Neural cell (in vitro differentiated cells): ENCODE measurements around the gene FAM219A. TPM values are rescaled to one million over a fixed set of nuclear protein-coding genes. Genes with fewer than 3 reads are reported as not detected.

Source experiments
- H2AFZ ChIP-seq: fragments of 200-600, 300-800 bp; sonication (generic), shearing (Covaris generic); 2 replicates; pipeline ENCODE4 v1.6.0; 2014; ENCODE audit warnings: low read depth, mild to moderate bottlenecking, antibody characterized with exemption, low read length, moderate library complexity
- H3F3A ChIP-seq: fragments of 200-600 bp; shearing (Covaris generic); 2 replicates; pipeline ENCODE4 v1.6.1; 2016; ENCODE audit warnings: mild to moderate bottlenecking, moderate library complexity, mixed read lengths, antibody characterized with exemption, low read length; ENCODE audit not compliant: insufficient read depth, poor library complexity, severe bottlenecking
- H3K27ac ChIP-seq: fragments of 200-600, 300-800 bp; sonication (generic), shearing (Covaris generic); 2 replicates; pipeline ENCODE4 v1.5.1; 2014; ENCODE audit warnings: mild to moderate bottlenecking, low read length, moderate library complexity
- H3K27me3 ChIP-seq: fragments of 300-800, 200-600 bp; sonication (generic), shearing (Covaris generic); 2 replicates; pipeline ENCODE4 v1.6.0; 2014; ENCODE audit warnings: mild to moderate bottlenecking, low read depth, low read length, moderate library complexity; ENCODE audit not compliant: insufficient read depth
- H3K36me3 ChIP-seq: fragments of 300-800, 200-600 bp; sonication (generic), shearing (Covaris generic); 2 replicates; pipeline ENCODE4 v1.5.1; 2014; ENCODE audit warnings: mild to moderate bottlenecking, antibody characterized with exemption, low read length, moderate library complexity; ENCODE audit not compliant: insufficient read depth
- H3K4me2 ChIP-seq: fragments of 300-800, 200-600 bp; sonication (generic), shearing (Covaris generic); 2 replicates; pipeline ENCODE4 v1.6.0; 2014; ENCODE audit warnings: mild to moderate bottlenecking, low read length
- H3K4me3 ChIP-seq: fragments of 300-800, 200-600 bp; sonication (generic), shearing (Covaris generic); 2 replicates; pipeline ENCODE4 v1.5.1; 2014; ENCODE audit warnings: mild to moderate bottlenecking, low read length, moderate library complexity
- H3K79me2 ChIP-seq: fragments of 200-600 bp; shearing (Covaris generic); replicated peaks from 2 replicates; pipeline ENCODE4 v1.6.0; 2014; ENCODE audit warnings: mild to moderate bottlenecking, low read length, moderate library complexity; ENCODE audit not compliant: insufficient read depth
- H3K9ac ChIP-seq: fragments of 300-800, 200-600 bp; sonication (generic), shearing (Covaris generic); 2 replicates; pipeline ENCODE4 v1.6.1; 2016; ENCODE audit warnings: mild to moderate bottlenecking, low read length, mixed read lengths
- H3K9me2 ChIP-seq: fragments of 200-600 bp; shearing (Covaris generic); 2 replicates; pipeline ENCODE4 v1.6.1; 2016; ENCODE audit warnings: mild to moderate bottlenecking, low read length, mixed read lengths; ENCODE audit not compliant: insufficient read depth
- H3K9me3 ChIP-seq: fragments of 200-600, 300-800 bp; sonication (generic), shearing (Covaris generic); 2 replicates; pipeline ENCODE4 v1.6.1; 2016; ENCODE audit warnings: mild to moderate bottlenecking, mixed run types, low read length, moderate library complexity, mixed read lengths
- H4K20me1 ChIP-seq: fragments of 200-600 bp; shearing (Covaris generic); 2 replicates; pipeline ENCODE4 v1.6.1; 2016; ENCODE audit warnings: mild to moderate bottlenecking, mixed run types; ENCODE audit not compliant: insufficient read depth
- EP300 ChIP-seq: fragments of 450-650 bp; conservative IDR thresholded peaks from 2 replicates; pipeline ENCODE4 v1.6.1; 2014; ENCODE audit warnings: antibody characterized with exemption, mild to moderate bottlenecking, moderate library complexity; ENCODE audit not compliant: poor library complexity, severe bottlenecking
- EZH2 ChIP-seq: fragments of 200-600, 300-800 bp; shearing (Covaris generic), sonication (generic); IDR thresholded peaks from 2 replicates; pipeline ENCODE4 v1.6.1; 2014; ENCODE audit warnings: antibody characterized with exemption, low read length, borderline replicate concordance, mild to moderate bottlenecking; ENCODE audit not compliant: insufficient read depth, poor library complexity, severe bottlenecking
- MXI1 ChIP-seq: fragments of 450-650 bp; conservative IDR thresholded peaks from 2 replicates; pipeline ENCODE4 v1.6.1; 2014; ENCODE audit warnings: antibody characterized with exemption, mild to moderate bottlenecking; ENCODE audit not compliant: poor library complexity, severe bottlenecking
- POLR2AphosphoS5 ChIP-seq: IDR thresholded peaks from 2 replicates; pipeline ENCODE4 v1.6.1; 2012
- RAD21 ChIP-seq: fragments of 450-650 bp; conservative IDR thresholded peaks from 2 replicates; pipeline ENCODE4 v1.6.1; 2014; ENCODE audit warnings: antibody characterized with exemption, mild to moderate bottlenecking, moderate library complexity
- SMC3 ChIP-seq: fragments of 450-650 bp; conservative IDR thresholded peaks from 2 replicates; pipeline ENCODE4 v1.6.1; 2014; ENCODE audit warnings: antibody characterized with exemption, mild to moderate bottlenecking, moderate library complexity; ENCODE audit not compliant: poor library complexity
- TAF1 ChIP-seq: IDR thresholded peaks from 2 replicates; pipeline ENCODE4 v1.6.1; 2012; ENCODE audit warnings: low read depth
- polyA plus RNA-seq: library from polyadenylated mRNA; depleted of rRNA; stranded (reverse); fragments of >200 nt; gene quantifications from 2 replicates; pipeline ENCODE4 v1.2.3, GENCODE V29; 2014
- TF ChIP-seq, protein P1 (sequence below): IDR thresholded peaks from 2 replicates; pipeline ENCODE4 v1.6.1; 2012; ENCODE audit warnings: borderline replicate concordance
- TF ChIP-seq, protein P2 (sequence below): fragments of 450-650 bp; IDR thresholded peaks from 2 replicates; pipeline ENCODE4 v1.5.1; 2014; ENCODE audit warnings: antibody characterized with exemption, mild to moderate bottlenecking, moderate library complexity; ENCODE audit not compliant: poor library complexity, severe bottlenecking

FAM219A gene
- polyA plus RNA-seq, 1 donor from 2014 or later: 56.6 TPM

DNA sequence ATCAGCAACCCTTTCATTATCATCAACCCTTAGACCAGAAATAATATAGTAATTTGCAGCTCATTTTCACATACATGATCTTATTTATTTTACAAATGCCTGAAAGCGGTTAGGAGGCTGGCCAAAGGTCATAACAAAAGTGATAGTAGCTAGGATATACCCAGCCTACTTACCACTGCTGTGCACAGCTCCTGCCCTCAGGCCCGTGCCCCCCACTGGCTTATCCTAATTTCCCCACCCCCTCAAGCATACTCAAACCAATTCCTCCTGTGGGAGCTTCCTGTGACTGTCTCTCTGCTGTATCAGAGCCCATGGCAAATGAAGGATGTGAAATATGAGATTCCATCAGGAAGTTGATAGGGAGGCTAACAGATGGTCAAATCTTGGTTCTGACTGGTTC, 14.8 kb downstream of the FAM219A start:
- H3K9me2 ChIP-seq: no peaks in the 10 kb centered on the region
- H3K4me2 ChIP-seq: no peak overlapping the region
- TF ChIP-seq MXI1 (no peak), POLR2AphosphoS5 (no peak), SMC3 (no peak), RAD21 (no peak), EP300 (no peak), TAF1 (no peak), EZH2 (no peak)
- TF ChIP-seq, protein P1, sequence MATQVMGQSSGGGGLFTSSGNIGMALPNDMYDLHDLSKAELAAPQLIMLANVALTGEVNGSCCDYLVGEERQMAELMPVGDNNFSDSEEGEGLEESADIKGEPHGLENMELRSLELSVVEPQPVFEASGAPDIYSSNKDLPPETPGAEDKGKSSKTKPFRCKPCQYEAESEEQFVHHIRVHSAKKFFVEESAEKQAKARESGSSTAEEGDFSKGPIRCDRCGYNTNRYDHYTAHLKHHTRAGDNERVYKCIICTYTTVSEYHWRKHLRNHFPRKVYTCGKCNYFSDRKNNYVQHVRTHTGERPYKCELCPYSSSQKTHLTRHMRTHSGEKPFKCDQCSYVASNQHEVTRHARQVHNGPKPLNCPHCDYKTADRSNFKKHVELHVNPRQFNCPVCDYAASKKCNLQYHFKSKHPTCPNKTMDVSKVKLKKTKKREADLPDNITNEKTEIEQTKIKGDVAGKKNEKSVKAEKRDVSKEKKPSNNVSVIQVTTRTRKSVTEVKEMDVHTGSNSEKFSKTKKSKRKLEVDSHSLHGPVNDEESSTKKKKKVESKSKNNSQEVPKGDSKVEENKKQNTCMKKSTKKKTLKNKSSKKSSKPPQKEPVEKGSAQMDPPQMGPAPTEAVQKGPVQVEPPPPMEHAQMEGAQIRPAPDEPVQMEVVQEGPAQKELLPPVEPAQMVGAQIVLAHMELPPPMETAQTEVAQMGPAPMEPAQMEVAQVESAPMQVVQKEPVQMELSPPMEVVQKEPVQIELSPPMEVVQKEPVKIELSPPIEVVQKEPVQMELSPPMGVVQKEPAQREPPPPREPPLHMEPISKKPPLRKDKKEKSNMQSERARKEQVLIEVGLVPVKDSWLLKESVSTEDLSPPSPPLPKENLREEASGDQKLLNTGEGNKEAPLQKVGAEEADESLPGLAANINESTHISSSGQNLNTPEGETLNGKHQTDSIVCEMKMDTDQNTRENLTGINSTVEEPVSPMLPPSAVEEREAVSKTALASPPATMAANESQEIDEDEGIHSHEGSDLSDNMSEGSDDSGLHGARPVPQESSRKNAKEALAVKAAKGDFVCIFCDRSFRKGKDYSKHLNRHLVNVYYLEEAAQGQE: no peak
- TF ChIP-seq, protein P2, sequence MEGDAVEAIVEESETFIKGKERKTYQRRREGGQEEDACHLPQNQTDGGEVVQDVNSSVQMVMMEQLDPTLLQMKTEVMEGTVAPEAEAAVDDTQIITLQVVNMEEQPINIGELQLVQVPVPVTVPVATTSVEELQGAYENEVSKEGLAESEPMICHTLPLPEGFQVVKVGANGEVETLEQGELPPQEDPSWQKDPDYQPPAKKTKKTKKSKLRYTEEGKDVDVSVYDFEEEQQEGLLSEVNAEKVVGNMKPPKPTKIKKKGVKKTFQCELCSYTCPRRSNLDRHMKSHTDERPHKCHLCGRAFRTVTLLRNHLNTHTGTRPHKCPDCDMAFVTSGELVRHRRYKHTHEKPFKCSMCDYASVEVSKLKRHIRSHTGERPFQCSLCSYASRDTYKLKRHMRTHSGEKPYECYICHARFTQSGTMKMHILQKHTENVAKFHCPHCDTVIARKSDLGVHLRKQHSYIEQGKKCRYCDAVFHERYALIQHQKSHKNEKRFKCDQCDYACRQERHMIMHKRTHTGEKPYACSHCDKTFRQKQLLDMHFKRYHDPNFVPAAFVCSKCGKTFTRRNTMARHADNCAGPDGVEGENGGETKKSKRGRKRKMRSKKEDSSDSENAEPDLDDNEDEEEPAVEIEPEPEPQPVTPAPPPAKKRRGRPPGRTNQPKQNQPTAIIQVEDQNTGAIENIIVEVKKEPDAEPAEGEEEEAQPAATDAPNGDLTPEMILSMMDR: no peak
- H3K36me3 ChIP-seq: peaks cover 4% of the 10 kb centered on the region
- H3K27ac ChIP-seq: no peak overlapping the region
- no peak overlapping the region for H3K9ac ChIP-seq
- no peak overlapping the region for H3K4me3 ChIP-seq
- H4K20me1 ChIP-seq: no peaks in the 10 kb centered on the region
- H3F3A ChIP-seq: no peaks in the 10 kb centered on the region
- H3K9me3 ChIP-seq: no peaks in the 10 kb centered on the region
- H2AFZ ChIP-seq: no peak overlapping the region
- no peaks in the 10 kb centered on the region for H3K27me3 ChIP-seq
- H3K79me2 ChIP-seq: peaks cover 6% of the 10 kb centered on the region

DNA sequence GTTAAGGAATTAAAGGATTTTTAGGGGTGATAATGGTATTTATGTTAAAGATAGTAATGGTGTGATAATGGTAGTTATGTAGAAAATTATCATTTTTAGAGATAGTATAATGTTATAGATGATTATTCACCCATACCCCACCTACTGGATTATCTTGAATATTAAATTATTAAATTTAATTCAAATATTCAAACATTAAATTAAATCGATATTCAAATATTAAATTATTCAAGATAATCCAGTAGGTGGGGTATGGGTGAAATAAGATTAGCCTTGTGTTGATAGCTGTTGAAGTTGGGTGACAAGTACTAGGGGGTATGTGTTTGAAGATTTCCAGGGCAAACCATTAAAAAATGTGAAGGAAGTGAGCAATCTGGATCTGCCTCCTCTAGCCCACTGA, 15.6 kb downstream of the FAM219A start:
- TF ChIP-seq RAD21 (no peak), POLR2AphosphoS5 (no peak), EP300 (no peak), SMC3 (no peak), EZH2 (no peak), TAF1 (no peak)
- TF ChIP-seq, protein P1: no peak
- TF ChIP-seq, protein P2: no peak
- no peak overlapping the region for H2AFZ ChIP-seq
- no peak overlapping the region for H3K27ac ChIP-seq
- no peak overlapping the region for H3K9ac ChIP-seq
- H3K36me3 ChIP-seq: peaks cover 4% of the 10 kb centered on the region
- no peak overlapping the region for H3K4me3 ChIP-seq
- H3K4me2 ChIP-seq: no peak overlapping the region
- H3F3A ChIP-seq: no peaks in the 10 kb centered on the region
- no peaks in the 10 kb centered on the region for H3K27me3 ChIP-seq
- H3K9me2 ChIP-seq: no peaks in the 10 kb centered on the region
- no peaks in the 10 kb centered on the region for H3K9me3 ChIP-seq
- peaks cover 3% of the 10 kb centered on the region for H3K79me2 ChIP-seq
- H4K20me1 ChIP-seq: no peaks in the 10 kb centered on the region
